ENCODE results near the gene LSM6.

GRCh38 chr4:146232131-146232722 is 56.7 kb downstream of the LSM6 start:
- TF ChIP-seq CTCF (IDR thresholded peaks at IDR 0.05) (no peak), POLR2A (IDR thresholded peaks at IDR 0.05) (no peak)
